GM12875 (cell line): ENCODE results near the gene ARHGEF19.

Source experiments
- H3K4me3 ChIP-seq: one replicate; pipeline ENCODE4 v1.5.1; 2011; ENCODE audit warnings: low read depth, low read length, control low read depth
- CTCF ChIP-seq: IDR thresholded peaks from 2 replicates; pipeline ENCODE4 v1.5.1; 2011; ENCODE audit warnings: low read depth, mild to moderate bottlenecking, control low read depth, inconsistent platforms, low read length, moderate library complexity, borderline replicate concordance; ENCODE audit not compliant: insufficient read depth

ARHGEF19 gene

GRCh38 chr1:16161717-16162116, 50.7 kb downstream of the ARHGEF19 start:
- no peak for TF ChIP-seq CTCF
- H3K4me3 ChIP-seq: no peak overlapping the region

GRCh38 chr1:16158993-16159831, 53.2 kb downstream of the ARHGEF19 start:
- TF ChIP-seq CTCF: no peak
- H3K4me3 ChIP-seq: no peak overlapping the region

- no peak for TF ChIP-seq CTCF
- no peak overlapping the region for H3K4me3 ChIP-seq
Observed at GRCh38 chr1:16158025-16158424, 54.4 kb downstream of the ARHGEF19 start.

- no peak for TF ChIP-seq CTCF
- H3K4me3 ChIP-seq: no peak overlapping the region
Observed at GRCh38 chr1:16156848-16157495, 55.5 kb downstream of the ARHGEF19 start.

GRCh38 chr1:16155537-16156410, 56.7 kb downstream of the ARHGEF19 start, which contains the start of gene EPHA2:
Gene EPHA2, minus strand, starts transcription at chr1:16156069. Its CDS starts 137 bp downstream, at chr1:16155932.
- H3K4me3 ChIP-seq: no peak within 1 kb of the TSS

More at GRCh38 chr1:16155537-16156410, 56.7 kb downstream of the ARHGEF19 start, which contains the start of gene EPHA2:
- no peak for TF ChIP-seq CTCF
